Uterus (tissue), 2 donors: ENCODE measurements around the gene TMEM59L.

Experiments
- CTCF ChIP-seq, 4 experiments: fragments of 200-600 bp in 2 of 4; fragments of 450-650 bp in 2 of 4; sonication (generic) in 2 of 4; IDR thresholded peaks; one replicate each; pipeline ENCODE4 v1.5.1; 2016 to 2019; ENCODE audit warnings: antibody characterized with exemption in 4 of 4, mild to moderate bottlenecking in 2 of 4, moderate library complexity in 1 of 4
- POLR2A ChIP-seq, 2 donors: fragments of 450-650 bp; IDR thresholded peaks; one replicate each; pipeline ENCODE4 v1.6.1; 2016; ENCODE audit warnings: antibody characterized with exemption in 2 of 2, mild to moderate bottlenecking in 1 of 2, moderate library complexity in 1 of 2

- TF ChIP-seq CTCF (IDR thresholded peaks at IDR 0.05) (no peak), POLR2A (IDR thresholded peaks at IDR 0.05) (no peak)
These were observed 17.8 kb upstream of the TMEM59L start for GRCh38 chr19:18594824-18595373.
